ENCODE results near the gene FXYD7.

- TF ChIP-seq CTCF (IDR thresholded peaks at IDR 0.05) (no peak), EP300 (IDR thresholded peaks at IDR 0.05) (no peak)
Measured at GRCh38 chr19:35150445-35150844, 7.4 kb downstream of the FXYD7 start.
